ACC112 (cell line): ENCODE results near the gene CCDC148.
A peak's percentile ranks its signal among the peaks of the same experiment; 100 is the strongest.
"Not testable (repeated sequence)": the region's sequence is repeated elsewhere in the genome, so short reads cannot be mapped to it uniquely, and the experiment has no call there.

Source experiments
- H2AFZ ChIP-seq: fragments of 200-600 bp; sonication (generic); one replicate; pipeline ENCODE4 v1.6.0; 2017; ENCODE audit warnings: antibody characterized with exemption, low read length; ENCODE audit not compliant: unreplicated experiment
- H3K27ac ChIP-seq: fragments of 200-600 bp; sonication (generic); 2 replicates; pipeline ENCODE4 v1.5.1; 2014; ENCODE audit warnings: low read depth, mild to moderate bottlenecking, antibody characterized with exemption, low read length, moderate library complexity
- H3K27me3 ChIP-seq: fragments of 200-600 bp; sonication (generic); 2 replicates; pipeline ENCODE4 v1.6.1; 2014; ENCODE audit warnings: mild to moderate bottlenecking, antibody characterized with exemption, low read length, moderate library complexity, mixed read lengths; ENCODE audit not compliant: insufficient read depth
- H3K36me3 ChIP-seq: fragments of 200-600 bp; sonication (generic); 2 replicates; pipeline ENCODE4 v1.6.1; 2016; ENCODE audit warnings: mild to moderate bottlenecking, antibody characterized with exemption, low read length, moderate library complexity, mixed read lengths; ENCODE audit not compliant: insufficient read depth
- H3K4me1 ChIP-seq: fragments of 200-600 bp; sonication (generic); one replicate; pipeline ENCODE4 v1.6.1; 2016; ENCODE audit warnings: low read length, mixed read lengths; ENCODE audit not compliant: insufficient read depth, unreplicated experiment, control insufficient read depth
- H3K4me3 ChIP-seq: fragments of 200-600 bp; sonication (generic); 2 replicates; pipeline ENCODE4 v1.5.1; 2014; ENCODE audit warnings: mild to moderate bottlenecking, low read depth, low read length
- H3K79me2 ChIP-seq: fragments of 200-600 bp; sonication (generic); one replicate; pipeline ENCODE4 v1.6.0; 2016; ENCODE audit warnings: low read length; ENCODE audit not compliant: control insufficient read depth, unreplicated experiment, insufficient read depth

Gene CCDC148

DNA sequence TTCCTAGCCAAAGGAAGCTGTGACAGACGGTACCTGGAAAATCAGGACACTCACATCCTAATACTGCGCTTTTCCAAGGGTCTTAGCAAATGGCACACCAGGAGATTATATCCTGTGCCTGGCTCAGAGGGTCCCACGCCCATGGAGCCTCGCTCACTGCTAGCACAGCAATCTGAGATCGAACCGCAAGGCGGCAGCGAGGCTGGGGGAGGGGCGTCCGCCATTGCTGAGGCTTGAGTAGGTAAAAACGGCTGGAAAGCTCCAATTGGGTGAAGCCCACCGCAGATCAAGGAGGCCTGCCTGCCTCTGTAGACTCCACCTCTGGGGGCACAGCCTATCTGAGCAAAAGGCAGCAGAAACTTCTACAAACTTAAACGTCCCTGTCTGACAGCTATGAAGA lies 22.8 kb downstream of the CCDC148 start:
- not testable (repeated sequence) for H3K36me3 ChIP-seq, H3K79me2 ChIP-seq

GRCh38 chr2:158432117-158432516 lies 24.4 kb downstream of the CCDC148 start:
- H3K4me1 ChIP-seq = no peaks in the 10 kb centered on the region
- H2AFZ ChIP-seq = no peak overlapping the region
- no peak overlapping the region for H3K27ac ChIP-seq
- H3K27me3 ChIP-seq = no peaks in the 10 kb centered on the region
- no peak overlapping the region for H3K4me3 ChIP-seq
- H3K79me2 ChIP-seq = no peaks in the 10 kb centered on the region
- no peaks in the 10 kb centered on the region for H3K36me3 ChIP-seq

More for the DNA sequence above, 22.8 kb downstream of the CCDC148 start:
- not testable (repeated sequence) for H3K4me3 ChIP-seq, H2AFZ ChIP-seq, H3K4me1 ChIP-seq, H3K27me3 ChIP-seq, H3K27ac ChIP-seq

DNA sequence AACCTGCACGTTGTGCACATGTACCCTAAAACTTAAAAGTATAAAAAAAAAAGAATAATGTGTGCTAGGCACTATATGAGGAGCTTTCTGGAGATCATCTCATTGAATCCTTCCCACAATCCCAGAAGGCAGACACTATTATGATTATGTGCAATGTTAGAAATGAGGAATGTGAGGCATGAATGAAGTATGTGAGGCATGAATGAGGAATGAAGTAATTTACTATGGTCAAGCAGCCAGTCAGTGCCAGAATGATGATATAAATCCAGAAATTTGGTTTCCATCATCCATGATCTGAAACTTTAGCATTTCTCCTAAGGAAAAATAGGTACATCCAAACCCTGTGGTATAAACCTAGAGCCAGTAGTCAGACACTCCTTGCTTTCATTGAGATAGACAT lies 42.0 kb downstream of the CCDC148 start:
- no peak overlapping the region for H3K4me3 ChIP-seq
- H3K36me3 ChIP-seq = no peaks in the 10 kb centered on the region
- H2AFZ ChIP-seq = no peak overlapping the region
- H3K4me1 ChIP-seq = peaks cover 23% of the 10 kb centered on the region
- H3K27ac ChIP-seq = no peak overlapping the region
- no peaks in the 10 kb centered on the region for H3K27me3 ChIP-seq
- H3K79me2 ChIP-seq = no peaks in the 10 kb centered on the region

- H3K4me1 ChIP-seq = peaks cover 23% of the 10 kb centered on the region
- H3K4me3 ChIP-seq = peak overlapping the region; percentile 68
- no peaks in the 10 kb centered on the region for H3K27me3 ChIP-seq
- peak overlapping the region; percentile 58 for H3K27ac ChIP-seq
- no peaks in the 10 kb centered on the region for H3K79me2 ChIP-seq
- H3K36me3 ChIP-seq = no peaks in the 10 kb centered on the region
- H2AFZ ChIP-seq = peak overlapping the region; percentile 64
These were observed 43.0 kb downstream of the CCDC148 start for GRCh38 chr2:158413581-158413980.

DNA sequence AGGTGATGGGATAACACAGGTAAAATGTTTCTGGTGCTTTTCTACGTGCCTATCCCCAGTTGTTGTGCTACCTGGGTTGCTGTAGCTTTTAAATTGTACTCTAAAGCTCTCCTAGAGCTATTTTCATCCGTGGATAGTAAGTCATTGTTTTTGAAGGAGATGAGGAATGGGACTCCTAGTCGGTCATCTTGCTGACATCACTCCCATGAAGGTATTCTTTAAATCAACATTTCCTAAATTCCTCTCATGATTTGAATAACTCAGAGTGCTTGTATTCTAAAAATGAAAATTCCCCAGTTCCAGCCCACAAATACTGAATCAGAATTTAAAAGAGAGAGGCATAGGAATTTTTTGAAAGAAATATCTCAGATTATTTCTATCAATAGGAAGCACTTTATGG lies 44.3 kb downstream of the CCDC148 start:
- no peak overlapping the region for H3K4me3 ChIP-seq
- no peaks in the 10 kb centered on the region for H3K27me3 ChIP-seq
- no peak overlapping the region for H3K27ac ChIP-seq
- peaks cover 23% of the 10 kb centered on the region for H3K4me1 ChIP-seq
- no peaks in the 10 kb centered on the region for H3K79me2 ChIP-seq
- H3K36me3 ChIP-seq = no peaks in the 10 kb centered on the region
- H2AFZ ChIP-seq = no peak overlapping the region

DNA sequence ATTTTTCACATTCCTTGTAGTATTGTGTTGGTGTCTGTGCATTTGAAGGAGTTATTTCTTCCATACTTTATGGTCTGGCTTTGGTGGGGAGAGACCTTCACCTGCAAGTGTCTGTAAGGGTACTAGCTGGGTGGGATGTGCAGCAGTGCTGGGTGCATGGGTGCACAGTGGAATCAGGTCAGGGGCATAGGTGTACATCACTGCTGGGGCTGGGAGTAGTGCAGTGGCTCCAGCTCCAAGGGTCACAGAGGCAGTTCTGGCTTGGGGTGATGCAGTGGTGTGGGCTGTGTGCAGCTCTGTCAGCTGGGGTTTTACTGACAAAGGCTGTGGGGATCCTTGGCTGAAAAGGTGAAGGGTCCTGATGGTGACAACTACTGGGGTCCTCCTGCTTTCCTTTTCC lies 44.8 kb downstream of the CCDC148 start:
- no peak overlapping the region for H2AFZ ChIP-seq
- no peaks in the 10 kb centered on the region for H3K27me3 ChIP-seq

DNA sequence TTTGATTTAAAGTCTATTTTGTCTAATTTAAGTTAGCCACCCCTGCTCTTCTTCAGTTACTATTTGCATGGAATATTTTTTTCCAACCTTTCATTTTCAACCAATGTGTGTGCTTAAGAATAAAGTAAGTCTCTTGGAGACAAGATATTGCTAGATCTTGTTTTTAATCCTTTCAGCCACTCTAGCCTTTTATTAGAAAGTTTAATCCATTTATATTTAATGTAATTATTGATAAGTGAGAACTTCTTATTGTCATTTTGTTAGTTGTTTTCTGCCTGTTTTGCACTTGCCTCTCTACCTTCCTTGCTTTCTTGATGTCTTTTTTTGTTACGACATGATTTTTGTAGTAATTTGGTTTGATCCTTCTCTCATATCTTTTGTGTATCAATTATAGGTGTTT lies 46.4 kb downstream of the CCDC148 start:
- Histone ChIP-seq H3K4me1 (peaks cover 22% of the 10 kb centered on the region), H3K27me3 (no peaks in the 10 kb centered on the region), H3K79me2 (no peaks in the 10 kb centered on the region), H2AFZ (no peak overlapping the region), H3K36me3 (no peaks in the 10 kb centered on the region), H3K27ac (no peak overlapping the region), H3K4me3 (no peak overlapping the region)

More for the DNA sequence above, 44.8 kb downstream of the CCDC148 start:
- Histone ChIP-seq H3K4me3 (no peak overlapping the region), H3K36me3 (no peaks in the 10 kb centered on the region), H3K79me2 (no peaks in the 10 kb centered on the region), H3K27ac (no peak overlapping the region), H3K4me1 (peaks cover 23% of the 10 kb centered on the region)

DNA sequence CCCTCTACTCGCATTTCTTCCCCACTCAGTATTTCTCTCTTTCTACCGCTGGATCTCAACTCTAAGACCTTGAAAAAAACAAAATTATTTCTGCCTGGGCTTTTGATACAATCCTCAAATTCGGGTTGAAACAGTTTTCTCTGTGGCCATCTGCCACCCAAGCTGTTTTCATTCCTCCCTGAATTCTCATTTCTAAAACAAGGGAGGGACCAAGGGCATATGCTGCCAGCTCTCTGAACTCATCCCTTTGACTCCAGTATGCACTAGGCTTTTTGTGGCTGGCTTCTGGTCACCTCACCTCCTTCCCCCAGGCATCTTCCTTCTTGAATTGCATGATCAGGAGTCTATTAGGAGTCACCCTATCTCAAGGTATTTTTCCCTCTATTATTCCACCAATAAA lies 49.5 kb downstream of the CCDC148 start:
- no peaks in the 10 kb centered on the region for H3K4me1 ChIP-seq
- no peaks in the 10 kb centered on the region for H3K79me2 ChIP-seq

DNA sequence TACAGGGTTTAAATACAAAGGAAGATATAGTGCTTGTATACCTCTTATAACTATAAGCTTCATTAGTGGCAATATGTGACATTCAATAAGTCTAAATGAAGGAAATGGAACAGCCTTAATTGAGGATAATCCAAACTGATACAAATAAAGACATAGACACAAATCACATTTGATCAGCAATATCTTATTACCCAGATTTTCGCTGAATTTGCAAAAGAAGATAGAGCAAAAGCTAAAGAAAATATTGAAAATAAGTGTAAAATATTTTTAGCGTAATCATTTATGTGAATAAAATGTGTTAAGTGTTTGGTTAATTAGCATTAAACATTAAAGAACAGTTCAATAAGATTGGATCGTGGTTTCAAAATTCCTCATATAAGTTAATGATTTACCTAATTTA lies 51.2 kb downstream of the CCDC148 start:
- H2AFZ ChIP-seq = no peak overlapping the region
- no peaks in the 10 kb centered on the region for H3K27me3 ChIP-seq
- H3K36me3 ChIP-seq = no peaks in the 10 kb centered on the region
- no peak overlapping the region for H3K4me3 ChIP-seq
- H3K79me2 ChIP-seq = no peaks in the 10 kb centered on the region
- no peaks in the 10 kb centered on the region for H3K4me1 ChIP-seq
- H3K27ac ChIP-seq = no peak overlapping the region

More for the DNA sequence above, 49.5 kb downstream of the CCDC148 start:
- Histone ChIP-seq H3K27ac (no peak overlapping the region), H3K36me3 (no peaks in the 10 kb centered on the region), H3K4me3 (no peak overlapping the region), H3K27me3 (no peaks in the 10 kb centered on the region), H2AFZ (no peak overlapping the region)

DNA sequence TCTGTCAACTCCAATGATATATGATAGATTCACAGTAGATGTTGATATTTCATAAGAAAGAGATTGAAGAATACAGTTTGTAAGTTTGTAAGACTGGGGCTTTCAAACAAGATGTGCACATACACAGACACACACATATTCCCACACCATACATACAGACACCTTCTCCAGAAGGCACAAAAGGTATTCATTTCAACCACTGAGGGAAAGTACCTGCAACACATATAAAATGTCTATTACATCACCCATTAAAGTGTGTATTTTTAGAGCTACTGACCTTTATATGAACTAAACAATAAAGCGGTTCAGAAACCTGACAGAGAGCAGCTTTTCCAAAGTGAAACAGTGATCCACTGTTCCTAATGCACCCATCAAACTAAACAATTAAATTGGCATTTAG lies 53.3 kb downstream of the CCDC148 start:
- no peaks in the 10 kb centered on the region for H3K4me1 ChIP-seq
- no peaks in the 10 kb centered on the region for H3K36me3 ChIP-seq
- no peak overlapping the region for H3K27ac ChIP-seq
- H3K27me3 ChIP-seq = no peaks in the 10 kb centered on the region
- H3K4me3 ChIP-seq = no peak overlapping the region
- no peak overlapping the region for H2AFZ ChIP-seq
- H3K79me2 ChIP-seq = no peaks in the 10 kb centered on the region

DNA sequence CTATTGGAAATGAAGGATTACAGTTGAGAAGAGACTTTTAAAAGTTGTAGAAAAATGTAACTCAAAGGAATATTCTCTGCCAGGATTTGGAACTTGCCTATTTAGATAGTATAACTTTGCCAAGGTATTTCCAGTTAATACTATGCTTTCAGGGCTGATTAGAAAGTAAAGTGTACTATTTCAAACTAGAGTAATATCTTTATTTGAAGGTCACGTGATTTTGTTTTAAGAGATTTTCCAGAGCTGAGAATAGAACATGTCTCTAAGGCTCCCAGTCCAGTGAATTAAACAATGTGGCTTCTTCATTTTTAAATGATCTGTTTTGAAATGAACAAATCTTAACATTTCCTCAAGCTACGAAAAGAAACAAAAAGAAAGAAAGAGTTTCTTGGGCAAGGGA lies 53.9 kb downstream of the CCDC148 start:
- H3K4me3 ChIP-seq = no peak overlapping the region
- H3K36me3 ChIP-seq = no peaks in the 10 kb centered on the region
- no peaks in the 10 kb centered on the region for H3K79me2 ChIP-seq
- H3K27me3 ChIP-seq = no peaks in the 10 kb centered on the region
- H3K4me1 ChIP-seq = no peaks in the 10 kb centered on the region
- H3K27ac ChIP-seq = no peak overlapping the region
- peak overlapping the region; percentile 55 for H2AFZ ChIP-seq
